Stimulated activated CD8-positive, alpha-beta memory T cell treated with anti-CD3 and anti-CD28 coated beads, Interleukin-7, amount 100 ng/mL, for 48 hours (primary cell): ENCODE results near the gene SLC22A17.
"Not testable (repeated sequence)": the region's sequence is repeated elsewhere in the genome, so short reads cannot be mapped to it uniquely, and the experiment has no call there.

Experiments
- DNase-seq, 2 donors: peaks; one replicate each; pipeline ENCODE4 v3.0.0-alpha.2; 2020; ENCODE audit warnings: low read depth in 1 of 2; ENCODE audit errors: extremely low read depth in 1 of 2

The SLC22A17 gene

DNA sequence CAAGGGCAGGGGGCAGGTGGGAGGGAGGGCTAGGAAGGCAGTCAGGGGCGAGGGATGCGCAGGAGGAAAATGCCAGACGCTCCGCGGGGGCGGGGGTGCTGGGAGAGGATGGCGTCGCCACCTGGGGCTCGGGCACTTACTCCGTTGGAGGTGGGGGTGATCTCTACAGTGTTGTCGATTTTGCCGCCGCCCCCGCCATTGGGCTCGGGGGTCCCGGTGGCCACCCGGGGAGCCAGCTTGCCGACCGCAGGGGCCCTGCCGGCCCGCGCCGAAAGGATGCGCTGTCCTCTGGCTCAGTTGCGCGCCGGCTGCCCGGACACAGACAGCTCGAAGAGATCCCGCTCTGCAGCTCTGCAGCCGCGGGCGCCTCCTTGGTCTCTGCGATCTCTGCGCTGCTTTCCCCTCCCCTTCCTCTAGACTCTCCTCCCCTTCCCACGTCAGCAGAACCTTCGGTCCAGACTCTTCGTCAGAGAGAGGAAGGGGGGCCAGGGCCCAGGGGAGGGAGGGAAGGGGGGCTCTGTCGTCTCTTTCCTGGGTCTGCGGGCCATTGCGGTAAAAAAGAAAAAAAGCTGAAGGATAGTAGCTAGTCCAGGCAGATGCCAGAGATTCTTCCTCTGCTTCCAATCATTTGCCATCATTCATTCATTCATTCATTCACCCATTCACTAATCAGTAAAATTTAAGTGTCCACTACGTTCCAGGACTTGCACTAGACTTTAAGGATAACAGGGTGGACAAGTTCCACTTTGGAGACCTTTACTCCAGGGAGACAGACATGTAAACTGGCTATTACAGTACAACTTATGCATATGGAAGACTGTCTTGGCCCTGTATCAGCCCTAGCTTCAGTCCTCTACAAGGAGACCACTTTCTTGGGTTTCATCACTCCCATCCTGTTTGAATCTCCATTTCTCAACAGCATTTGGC lies at the start of gene SLC22A17:
Gene SLC22A17, minus strand, starts transcription at position 382 of the 927 bp plus-strand sequence.
- peak in 1 of 2 donors; percentile 20 for DNase-seq

DNA sequence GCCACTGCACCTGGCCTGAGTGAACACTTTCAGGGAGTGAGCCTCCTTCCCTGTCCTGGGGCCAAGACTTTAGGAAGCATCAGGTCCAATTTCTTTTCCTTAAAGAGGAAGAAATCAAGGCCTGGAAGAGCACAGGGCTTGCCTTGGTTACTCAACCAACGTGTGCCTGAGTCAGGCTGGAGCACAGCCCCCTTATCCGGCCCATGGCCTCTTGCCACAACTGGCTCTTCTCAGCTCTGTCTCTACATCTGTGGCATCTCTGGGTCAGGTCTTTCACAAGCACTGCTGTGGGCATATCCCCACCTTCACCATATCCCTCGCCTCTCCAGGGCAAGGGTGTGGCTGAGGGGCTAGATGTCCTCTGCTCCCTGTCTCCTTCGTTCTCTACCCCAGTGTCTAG lies 48.6 kb upstream of the SLC22A17 start:
- DNase-seq, result no peak

DNA sequence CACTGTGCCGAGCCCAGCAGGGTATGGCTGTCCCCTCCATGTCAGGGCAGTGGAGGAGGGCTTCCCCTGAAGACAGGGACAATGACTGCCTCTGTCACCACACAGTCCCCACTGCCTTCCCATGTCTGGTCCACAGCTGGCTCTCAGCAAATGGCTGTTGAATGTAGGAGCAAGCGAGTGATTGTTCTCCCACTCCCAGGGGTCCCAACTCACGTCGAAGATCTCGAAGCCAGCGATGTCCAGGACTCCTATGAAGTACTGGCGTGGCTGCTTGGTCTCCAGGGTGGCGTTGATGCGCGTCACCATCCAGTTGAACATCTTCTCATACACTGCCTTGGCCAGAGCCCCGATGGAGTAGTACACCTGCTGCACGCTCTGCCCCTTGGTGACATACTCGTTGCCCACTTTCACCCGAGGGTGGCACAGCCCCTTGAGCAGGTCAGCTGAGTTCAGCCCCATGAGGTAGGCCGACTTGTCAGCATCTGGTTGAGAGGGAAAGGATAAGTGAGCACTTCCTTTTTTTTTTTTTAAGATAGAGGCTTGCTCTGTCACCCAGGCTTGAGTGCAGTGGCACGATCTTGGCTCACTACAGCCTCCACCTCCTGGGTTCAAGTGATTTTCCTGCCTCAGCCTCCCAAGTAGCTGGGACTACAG lies 47.9 kb upstream of the SLC22A17 start:
- DNase-seq, result not testable (repeated sequence)

DNA sequence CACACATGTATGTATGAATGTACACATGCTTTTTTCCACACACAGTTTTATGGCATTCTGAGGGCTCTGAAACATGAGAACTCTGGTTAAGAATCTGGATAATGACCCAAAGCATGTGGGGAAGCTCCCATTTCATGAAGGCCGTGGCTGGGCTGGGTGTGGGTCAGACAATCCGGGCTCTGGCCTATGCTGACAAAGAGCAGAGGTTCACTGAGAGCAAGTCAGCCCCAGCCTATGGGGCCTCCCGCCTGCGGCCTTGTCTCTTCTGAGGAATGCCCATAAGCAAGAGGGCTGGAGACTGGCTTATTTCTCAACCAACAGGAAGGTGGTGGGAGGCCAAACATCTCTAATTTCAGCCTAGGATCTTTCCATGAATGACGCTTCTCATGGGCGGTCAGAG lies 46.9 kb upstream of the SLC22A17 start:
- no peak for DNase-seq

DNA sequence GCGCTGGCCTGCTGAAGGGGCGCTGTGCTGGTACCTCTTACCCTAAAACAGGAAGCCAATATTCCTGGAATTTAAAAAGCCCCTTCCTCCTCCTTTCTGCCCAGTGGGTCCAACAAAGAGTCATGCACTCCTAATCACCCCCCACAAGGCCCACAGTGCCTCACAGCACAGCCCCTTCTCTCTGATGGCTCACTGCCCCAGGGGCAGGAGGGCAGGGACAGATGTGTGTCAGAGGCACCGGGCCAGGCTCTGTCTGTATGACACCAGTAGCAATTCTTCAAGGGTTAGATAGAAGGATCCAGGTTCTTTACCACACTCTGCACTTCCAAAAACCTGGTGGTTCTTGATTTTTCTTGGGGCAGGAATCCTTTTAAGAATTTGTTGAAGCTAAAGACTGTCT lies 46.4 kb upstream of the SLC22A17 start:
- DNase-seq, result no peak

DNA sequence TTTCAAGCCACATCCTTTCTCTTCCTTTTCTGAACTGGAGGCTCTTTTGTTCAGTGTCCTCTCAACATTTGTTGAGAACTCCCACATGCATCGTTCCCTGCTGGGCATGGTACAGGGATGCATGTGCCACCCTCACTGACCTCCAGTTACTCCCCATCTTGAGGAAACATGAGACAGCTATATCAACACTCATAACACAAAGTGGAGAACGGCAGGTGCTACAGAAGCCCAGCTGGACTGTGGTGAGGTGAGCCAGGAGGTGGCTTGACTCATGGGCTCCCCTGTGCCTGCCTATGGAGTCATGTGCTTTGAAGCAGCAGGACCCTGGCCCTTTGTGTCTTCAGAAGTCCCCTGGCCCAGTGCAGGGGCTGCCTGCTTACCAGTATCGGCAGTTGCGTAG lies 45.7 kb upstream of the SLC22A17 start:
- DNase-seq, result no peak

DNA sequence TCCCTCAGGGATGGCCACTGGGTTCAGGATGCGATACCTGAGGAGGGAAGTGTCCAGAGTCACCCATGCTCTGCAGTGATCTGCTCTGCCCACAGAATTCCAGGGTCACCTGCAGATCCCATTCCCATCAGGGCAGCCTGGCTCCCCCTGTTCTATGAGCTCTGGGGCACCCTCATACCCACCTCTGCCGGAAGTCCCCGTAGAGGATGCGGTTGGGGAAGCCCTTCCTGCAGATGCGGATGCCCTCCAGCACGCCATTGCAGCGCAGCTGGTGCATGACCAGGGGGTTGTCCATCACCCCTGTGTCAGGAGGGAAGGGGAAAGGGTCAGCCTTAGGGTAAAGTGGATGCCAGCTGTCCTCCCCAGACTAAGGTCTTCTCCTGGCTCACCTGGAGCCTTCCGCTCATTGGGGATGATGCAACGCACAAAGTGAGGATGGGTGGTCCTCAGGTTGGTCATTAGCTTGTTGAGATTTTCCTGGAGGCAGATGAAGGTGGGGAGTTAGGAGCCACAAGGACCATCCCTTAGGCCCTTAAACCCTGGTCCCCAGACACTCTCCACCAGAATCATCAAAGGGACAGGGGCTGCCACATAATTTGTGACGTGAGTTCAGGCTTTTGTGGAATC lies 44.2 kb upstream of the SLC22A17 start:
- no peak for DNase-seq

DNA sequence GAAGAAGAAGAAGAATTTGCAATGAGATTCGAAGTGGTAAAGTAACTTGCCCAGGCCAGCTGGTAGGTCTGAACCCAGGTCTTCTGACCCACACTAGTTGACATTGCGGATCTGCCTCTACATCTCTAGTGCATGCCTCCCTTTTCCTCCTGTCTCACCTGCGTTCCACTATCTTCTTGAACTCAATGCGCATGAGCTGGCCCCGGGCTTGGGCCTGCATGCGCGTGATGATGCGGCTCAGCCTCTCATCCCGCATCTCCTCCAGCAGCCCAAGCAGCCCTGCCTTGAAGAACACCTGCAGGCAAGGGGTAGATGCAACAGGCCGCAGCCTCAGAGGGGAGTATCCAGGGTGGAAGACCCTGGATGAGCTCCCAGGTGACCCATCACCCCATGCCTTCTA lies 43.4 kb upstream of the SLC22A17 start:
- no peak for DNase-seq

DNA sequence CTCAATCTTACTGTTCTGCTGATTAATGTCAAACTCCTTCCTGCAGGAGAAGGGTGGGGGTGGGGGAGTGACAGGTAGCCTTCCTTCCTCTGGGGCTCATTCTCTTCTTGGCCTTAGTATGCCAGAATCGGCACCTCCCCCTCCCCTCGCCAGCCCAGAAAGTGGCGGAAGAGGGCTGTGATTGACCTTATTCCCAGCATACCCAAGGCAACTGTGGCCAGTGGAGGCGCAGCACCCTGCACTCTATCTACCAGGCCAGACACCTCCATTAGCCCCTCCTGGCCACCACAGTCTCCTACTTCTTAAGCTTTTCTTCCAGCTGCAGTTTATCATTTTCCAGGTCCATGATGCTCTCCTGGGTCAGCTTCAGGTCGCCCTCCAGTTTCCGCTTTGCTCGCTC lies 39.9 kb upstream of the SLC22A17 start:
- DNase-seq, result no peak

DNA sequence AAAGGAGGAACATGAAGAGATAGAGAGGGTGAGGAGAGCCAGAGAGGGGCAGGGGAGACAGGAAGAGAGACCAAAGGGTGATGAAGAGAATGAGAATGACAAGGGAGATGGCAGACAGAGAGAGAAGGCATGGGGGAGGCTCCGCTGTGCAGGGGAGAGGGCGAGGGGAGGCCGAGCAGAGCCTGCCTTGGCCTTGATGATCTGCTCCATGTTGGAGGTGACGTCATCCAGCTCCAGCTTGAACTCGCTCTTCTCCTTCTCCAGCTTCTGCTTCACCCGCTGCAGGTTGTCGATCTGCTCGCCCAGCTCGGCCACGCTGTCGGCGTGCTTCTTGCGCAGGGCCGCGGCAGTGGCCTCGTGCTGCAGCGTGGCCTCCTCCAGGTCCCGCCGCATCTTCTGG lies 37.2 kb upstream of the SLC22A17 start:
- not testable (repeated sequence) for DNase-seq

DNA sequence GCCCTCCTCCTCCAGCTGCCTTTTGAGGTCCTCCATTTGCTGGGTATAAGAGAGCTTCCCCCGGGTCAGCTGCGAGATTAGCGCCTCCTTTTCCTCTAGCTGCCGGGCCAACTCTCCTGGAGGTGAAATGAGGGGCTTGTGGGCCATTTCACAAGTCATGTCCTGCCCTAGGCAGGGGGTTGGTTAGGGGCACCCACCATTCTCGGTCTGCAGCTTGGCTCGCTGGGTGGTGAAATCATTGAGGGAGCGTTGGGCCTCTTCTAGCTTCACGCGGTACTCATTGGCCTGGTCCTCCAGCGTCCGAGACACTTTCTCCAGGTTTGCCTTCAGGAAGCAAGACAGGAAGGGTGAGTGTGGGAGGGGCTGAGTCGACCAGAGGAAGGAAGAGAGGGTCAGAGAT lies 36.7 kb upstream of the SLC22A17 start:
- DNase-seq, result no peak

DNA sequence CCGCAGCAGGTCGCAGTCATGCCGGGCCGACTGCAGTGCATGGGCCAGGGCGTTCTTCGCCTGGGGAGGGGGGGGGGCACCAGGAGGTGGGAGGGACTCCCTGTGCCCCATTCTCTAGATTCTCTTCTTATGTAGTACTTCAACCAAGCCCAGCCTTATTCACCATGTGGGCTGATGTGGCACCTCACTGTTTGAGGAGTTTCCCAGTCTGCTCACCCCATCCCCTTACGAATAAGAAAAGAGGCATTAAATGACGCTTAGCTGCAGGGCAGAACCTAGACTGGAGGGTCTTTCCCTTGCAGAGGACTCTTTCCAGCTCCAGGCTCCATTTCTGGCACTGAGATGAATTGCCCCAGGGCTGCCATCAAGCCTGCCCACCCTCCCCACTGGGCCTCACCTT lies 36.3 kb upstream of the SLC22A17 start:
- no peak for DNase-seq

DNA sequence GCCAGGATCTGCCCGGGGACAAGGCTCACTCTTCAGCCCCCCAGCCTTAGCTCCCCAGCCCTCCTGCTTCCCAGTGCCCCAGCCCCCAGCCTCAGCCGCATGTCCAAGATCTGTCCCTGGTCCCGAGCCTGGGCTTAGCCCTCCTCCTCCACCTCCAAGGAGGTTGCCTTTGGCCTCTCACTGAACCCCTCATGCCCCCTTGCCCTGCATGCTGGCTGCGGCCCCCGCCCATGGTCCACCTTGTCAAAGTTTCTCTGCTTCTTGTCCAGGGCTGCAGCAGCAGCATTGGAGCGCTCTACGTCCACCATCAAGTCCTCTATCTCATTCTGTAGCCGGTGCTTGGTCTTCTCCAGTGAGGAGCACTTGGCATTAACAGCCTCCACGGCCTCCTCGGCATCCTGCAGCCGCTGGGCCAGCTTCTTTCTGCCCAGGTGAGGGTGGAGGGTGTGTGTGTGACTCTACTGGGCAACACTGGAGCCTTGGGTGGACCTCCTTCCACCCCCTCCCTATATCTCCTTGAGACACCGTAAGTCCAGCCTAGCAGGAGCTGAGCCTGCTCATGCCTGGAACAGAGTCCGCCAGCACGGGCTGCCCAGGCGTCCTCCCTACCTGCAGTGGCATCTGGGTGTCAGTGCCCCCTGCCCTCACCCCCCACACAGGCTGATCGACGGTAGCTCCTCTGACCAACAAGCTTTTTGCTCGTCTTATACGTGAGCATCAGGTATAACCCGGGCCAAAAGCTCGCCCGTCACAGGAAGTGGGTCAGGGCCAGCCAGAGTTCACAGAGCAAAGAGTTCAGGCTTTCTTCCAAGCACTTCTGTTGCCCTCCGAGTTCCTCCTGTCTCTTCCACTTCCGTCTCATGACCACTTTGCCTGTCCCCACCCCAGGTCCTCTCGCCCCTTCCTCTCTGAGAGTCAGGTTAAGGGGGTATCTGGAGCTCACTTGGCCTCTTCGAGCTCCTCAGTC lies 35.5 kb upstream of the SLC22A17 start:
- DNase-seq, result no peak

DNA sequence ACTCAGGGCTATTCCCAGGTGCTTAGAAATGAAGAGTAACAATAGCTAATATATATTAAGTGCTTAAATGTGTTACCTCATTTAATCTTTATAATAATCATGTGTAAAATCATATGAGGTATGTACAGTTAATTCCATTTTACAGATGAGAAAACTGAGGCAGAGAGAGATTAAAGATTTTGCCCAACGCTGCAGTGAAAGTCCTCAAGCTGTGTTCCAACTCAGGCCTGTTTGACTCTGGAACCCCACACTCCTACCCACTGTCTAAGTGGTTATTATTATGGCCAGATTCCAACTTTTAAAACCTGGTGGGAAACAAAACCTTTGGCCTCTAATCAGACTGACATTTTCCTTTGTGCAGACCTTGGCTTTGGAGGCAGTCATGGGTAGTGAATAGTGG lies 34.3 kb upstream of the SLC22A17 start:
- DNase-seq, result no peak

DNA sequence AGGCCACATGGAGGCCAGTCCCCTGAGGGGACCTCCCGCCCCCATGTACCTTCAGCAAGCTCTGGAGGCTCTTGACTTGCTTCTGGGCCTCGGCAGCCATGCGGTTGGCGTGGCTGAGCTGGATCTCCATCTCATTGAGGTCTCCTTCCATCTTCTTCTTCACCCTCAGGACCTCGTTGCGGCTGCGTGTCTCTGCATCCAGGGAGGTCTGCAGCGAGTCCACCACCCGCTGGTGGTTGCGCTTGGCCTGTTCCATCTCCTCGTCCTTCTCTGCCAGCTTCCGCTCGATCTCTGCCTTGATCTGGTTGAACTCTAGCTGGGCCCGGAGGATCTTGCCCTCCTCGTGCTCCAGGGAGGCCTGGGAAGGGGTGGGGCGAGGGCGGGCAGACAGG lies 33.6 kb upstream of the SLC22A17 start:
- DNase-seq, result not testable (repeated sequence)

DNA sequence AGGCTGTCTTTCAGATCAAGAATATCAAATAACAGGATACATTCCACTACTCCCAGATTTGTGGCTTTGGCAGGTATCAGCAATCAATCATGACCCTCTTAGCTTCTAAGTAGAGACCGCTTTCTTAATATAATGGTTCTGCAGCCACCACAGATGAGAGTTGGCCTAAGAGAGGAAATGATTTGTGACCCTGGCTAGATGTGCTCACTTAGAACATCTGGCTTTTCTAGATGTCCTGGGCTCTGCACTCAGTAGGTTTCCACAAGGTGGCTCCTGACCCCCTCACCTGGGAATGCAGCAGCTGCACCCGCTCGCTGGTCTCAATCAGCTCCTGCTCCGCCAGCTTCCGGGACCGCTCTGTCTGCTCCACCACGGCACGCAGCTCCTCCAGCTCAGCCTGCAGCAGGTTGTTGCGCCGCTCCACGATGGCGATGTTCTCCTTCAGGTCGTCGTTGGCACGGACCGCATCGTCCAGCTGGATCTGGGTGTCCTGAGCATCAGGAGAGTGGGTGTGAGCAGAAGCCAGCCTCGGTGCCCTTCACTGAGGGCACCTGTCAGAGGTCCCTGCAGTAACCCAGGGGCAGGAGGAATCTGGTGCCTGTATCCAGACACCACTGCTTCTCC lies 33.1 kb upstream of the SLC22A17 start:
- no peak for DNase-seq

DNA sequence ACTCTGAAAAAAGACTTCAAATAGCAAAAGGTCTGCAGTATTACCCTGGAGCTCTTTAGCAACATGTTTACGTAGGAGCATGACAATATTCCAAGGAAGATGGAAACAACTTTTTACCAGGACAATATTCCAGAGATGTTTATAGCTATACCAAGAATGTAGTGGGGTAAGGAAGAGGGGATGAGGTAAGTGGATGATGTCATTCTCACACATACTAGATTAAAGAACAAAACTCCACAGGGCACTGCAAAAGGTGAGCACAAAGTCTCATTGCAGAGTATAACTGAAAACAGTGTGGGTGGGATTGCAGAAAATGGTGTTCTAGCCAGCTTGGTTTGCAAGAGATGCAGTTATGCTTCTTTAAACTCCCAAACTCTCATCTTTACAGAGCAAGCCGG lies 32.6 kb upstream of the SLC22A17 start:
- DNase-seq, result no peak

DNA sequence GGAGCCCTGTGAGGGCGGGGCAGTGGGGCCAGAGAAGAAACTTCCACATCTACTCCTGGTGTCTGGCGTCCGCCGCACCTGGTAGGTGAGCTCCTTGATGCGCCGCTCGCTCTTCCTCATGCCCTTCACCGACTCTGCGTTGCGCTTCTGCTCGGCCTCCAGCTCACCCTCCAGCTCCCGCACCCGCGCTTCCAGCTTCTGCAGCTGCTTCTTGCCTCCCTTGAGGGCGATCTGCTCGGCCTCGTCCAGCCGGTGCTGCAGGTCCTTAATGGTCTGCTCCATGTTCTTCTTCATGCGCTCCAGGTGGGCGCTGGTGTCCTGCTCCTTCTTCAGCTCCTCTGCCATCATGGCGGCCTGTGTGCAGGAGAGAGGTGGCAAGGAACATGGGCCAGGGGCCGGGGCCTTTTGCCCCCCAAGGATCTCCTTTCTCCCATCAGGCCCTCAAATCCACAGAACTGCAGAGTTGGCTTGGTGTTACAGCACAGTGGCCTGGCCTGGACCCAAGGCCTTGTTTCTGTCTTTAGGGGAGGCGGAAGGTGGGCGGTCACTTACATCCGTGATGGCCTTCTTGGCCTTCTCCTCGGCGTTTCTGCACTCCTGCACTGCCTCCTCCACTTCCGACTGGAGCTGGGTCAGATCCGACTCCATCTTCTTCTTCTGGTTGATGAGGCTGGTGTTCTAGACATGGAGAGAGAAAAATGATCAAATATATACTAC lies 31.8 kb upstream of the SLC22A17 start:
- no peak for DNase-seq

DNA sequence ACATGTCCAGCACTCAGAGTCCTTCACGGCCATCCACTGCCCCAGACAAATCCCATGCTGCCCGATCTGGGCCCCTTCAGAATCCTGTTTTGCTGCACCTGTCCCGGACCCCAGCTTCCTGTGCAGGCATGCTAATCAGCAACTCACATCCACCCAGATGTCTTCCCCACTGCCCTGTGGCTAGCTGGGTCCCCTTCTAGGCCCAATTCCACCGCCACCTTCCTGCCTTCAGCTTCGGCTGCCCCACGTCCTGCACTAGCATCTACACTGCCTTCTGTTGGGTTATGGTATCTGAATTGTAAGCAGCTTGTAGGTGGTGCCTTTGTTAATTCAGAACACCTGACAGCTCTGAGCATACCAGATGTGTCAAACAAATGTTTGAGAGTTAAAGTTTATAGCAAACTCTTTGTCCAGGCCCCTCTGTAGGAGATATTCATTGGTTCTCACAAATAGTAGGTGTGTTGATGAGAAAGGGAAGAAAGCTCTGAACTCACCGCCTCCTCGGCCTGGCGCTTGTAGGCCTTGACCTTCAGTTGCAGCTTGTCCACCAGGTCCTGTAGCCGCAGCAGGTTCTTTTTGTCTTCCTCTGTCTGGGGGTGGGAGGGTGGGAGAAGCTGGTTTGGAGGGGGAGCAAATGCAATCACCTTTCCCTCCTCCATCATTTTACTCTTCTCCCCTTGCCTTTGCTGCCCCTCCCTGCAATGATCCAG lies 30.2 kb upstream of the SLC22A17 start:
- DNase-seq, result no peak
